GM12872 (cell line): Measurements from ENCODE around the gene TP53BP1.

Source experiments
- CTCF ChIP-seq: IDR thresholded peaks from 3 replicates; pipeline ENCODE4 v1.5.1; 2011; ENCODE audit warnings: low read depth, mild to moderate bottlenecking, low read length, moderate library complexity; ENCODE audit not compliant: insufficient read depth

TP53BP1 gene

GRCh38 chr15:43522247-43522646, 29.3 kb upstream of the TP53BP1 start:
- TF ChIP-seq CTCF, result no peak

- no peak for TF ChIP-seq CTCF
These were observed 28.5 kb upstream of the TP53BP1 start for GRCh38 chr15:43521419-43521818.

GRCh38 chr15:43520138-43520537, 27.2 kb upstream of the TP53BP1 start:
- no peak for TF ChIP-seq CTCF

DNA sequence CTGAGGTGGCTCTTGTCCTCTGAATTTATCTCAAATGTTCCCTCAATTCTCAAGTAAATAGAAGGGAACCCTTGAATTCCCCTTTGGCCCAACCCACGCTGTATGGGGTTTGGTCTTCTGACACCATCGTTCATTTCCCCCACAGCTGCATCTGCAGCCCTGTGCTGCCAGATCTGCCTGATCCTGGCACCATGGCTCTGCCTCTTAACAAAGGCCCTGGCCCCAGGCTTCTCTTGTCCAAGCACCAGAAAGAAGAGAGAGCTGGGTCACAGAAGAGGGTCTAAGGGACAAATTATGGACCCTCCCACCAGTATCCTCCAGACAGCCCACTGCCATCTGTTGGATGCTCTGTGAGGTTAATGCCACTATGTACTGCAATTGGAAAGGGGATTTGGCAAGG, 26.2 kb upstream of the TP53BP1 start:
- no peak for TF ChIP-seq CTCF

DNA sequence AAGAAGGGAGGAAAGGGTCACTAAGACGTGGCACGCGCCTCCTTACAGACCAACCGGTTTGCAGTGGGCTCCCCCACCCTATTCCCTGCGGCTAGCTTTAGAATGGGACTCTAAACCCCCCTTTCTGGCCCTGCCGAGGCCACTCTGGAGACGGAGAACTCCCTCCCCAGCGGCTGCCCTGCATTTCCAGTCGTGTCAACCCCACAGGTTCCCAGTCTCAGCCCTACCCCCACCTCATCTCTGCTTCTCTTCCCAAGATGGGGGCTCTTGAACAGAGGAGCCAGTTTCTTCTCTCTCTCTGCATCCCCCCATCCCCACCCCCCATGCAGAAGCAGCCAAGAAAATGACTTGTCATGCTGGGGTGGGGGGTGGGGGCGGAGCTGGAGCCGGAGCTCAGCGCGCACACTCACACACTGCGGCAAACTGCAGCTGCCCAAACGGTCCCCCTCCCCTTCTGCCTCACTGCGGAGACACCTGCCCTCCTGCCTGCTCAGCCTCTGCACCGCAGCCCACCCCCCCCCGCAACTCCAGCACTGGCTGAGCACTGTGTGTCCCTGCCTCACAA, 25.3 kb upstream of the TP53BP1 start:
- no peak for TF ChIP-seq CTCF

DNA sequence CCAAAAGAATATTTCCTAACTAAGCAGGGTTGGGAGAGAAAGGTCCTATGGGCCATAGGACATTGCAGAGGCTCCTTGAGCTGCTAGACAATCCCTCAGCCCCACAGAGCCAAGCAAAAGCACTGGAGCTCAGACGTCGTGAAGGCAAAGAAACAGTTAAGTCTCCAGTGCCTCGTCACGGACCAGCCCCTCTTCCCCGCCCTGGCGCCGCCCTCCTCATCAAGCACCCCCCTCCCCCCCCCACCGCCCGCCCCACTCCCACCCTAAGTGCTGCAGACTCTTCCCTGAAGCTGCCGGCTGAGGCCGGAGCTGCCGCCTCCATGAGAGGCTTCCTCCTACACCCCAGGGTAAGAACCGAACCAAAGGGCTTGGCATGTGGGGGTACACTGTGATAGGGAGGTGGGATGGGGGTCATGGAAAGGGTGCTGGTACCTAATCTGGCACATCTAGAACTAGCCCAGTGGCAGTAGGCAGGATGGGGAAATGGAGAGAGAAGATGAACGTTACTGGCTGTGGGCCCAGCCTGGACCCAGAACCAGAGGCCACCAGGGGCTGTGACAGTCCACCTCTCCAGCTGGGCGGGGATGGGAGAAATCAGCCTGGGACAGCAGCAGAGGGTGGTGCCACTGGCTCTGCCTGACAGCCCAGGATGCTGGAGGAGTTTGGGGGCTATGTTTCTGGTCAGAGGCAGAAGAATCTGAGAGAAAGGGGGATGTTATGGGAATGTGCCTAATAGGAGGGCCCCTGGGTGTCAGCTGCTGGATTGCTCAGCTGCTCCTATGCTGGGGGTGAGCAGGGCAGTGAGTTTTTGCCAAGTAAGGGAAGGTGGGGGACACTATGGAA, 24.6 kb upstream of the TP53BP1 start, which contains the start of gene MAP1A:
MAP1A (plus strand) TSS at position 255 of the 843 bp plus-strand sequence. CDS start 3,866 bp downstream, outside the sequence.
- no peak for TF ChIP-seq CTCF

DNA sequence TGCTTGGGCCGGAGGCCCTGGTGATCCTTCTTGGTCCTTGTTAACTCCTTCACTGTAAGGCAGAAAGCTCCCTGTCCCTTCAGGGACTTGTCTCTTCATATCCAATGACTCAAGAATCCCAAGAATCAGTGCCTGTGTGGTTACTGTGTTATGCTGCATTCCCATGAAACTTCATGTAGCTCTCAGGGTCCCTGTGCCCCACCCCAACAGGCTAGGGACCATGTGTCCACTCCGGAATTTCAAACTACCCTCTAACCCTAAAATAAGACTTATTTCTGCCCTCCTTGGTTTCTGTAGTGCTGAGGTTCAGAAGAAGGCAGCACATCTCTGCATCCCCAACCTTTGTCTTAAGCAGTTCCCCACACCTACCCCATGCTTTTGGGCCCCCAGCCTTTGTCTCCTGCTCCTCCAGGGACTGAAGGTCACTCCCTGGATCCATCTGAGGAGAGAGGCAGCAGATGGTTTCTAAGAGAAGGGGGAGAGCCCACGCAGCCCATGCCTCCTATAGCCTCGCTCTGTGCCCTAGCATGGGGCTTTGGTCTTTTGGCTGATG, 23.9 kb upstream of the TP53BP1 start:
- TF ChIP-seq CTCF, result no peak
